IMR-90 (cell line): Measurements from ENCODE around the gene TCOF1.

Experiments used
- BHLHE40 ChIP-seq: fragments of 150-350 bp; IDR thresholded peaks from 2 replicates; pipeline ENCODE4 v1.6.1; 2016; ENCODE audit warnings: mild to moderate bottlenecking, low read depth, low read length
- CEBPB ChIP-seq: IDR thresholded peaks from 2 replicates; pipeline ENCODE4 v1.6.1; 2012; ENCODE audit warnings: low read depth, low read length, improper control_type of control experiment
- CTCF ChIP-seq: conservative IDR thresholded peaks from 2 replicates; pipeline ENCODE4 v1.5.1; 2012; ENCODE audit warnings: mild to moderate bottlenecking, low read depth, low read length, improper control_type of control experiment
- FOS ChIP-seq: fragments of 150-350 bp; IDR thresholded peaks from 2 replicates; pipeline ENCODE4 v1.6.1; 2016; ENCODE audit warnings: low read depth, low read length
- MXI1 ChIP-seq: IDR thresholded peaks from 2 replicates; pipeline ENCODE4 v1.6.1; 2012; ENCODE audit warnings: low read depth, mild to moderate bottlenecking, low read length, moderate library complexity, borderline replicate concordance
- POLR2A ChIP-seq: IDR thresholded peaks from 2 replicates; pipeline ENCODE4 v1.6.1; 2012; ENCODE audit warnings: mild to moderate bottlenecking, low read depth, low read length
- RAD21 ChIP-seq: IDR thresholded peaks from 2 replicates; pipeline ENCODE4 v1.6.1; 2012; ENCODE audit warnings: low read length, improper control_type of control experiment
- RFX5 ChIP-seq: IDR thresholded peaks from 2 replicates; pipeline ENCODE4 v1.8.0; 2012; ENCODE audit warnings: low read depth, mild to moderate bottlenecking, low read length, moderate library complexity
- SMC3 ChIP-seq: fragments of 150-350 bp; IDR thresholded peaks from 2 replicates; pipeline ENCODE4 v1.6.1; 2016; ENCODE audit warnings: low read depth, mild to moderate bottlenecking, antibody characterized with exemption, low read length, moderate library complexity
- USF2 ChIP-seq: fragments of 150-350 bp; IDR thresholded peaks from 2 replicates; pipeline ENCODE4 v1.6.1; 2017; ENCODE audit warnings: mild to moderate bottlenecking, antibody characterized with exemption, low read length, low read depth

GRCh38 chr5:150343994-150344631, 13.4 kb upstream of the TCOF1 start:
- no peak for TF ChIP-seq CTCF
- no peak for TF ChIP-seq RAD21
- no peak for TF ChIP-seq RFX5
- no peak for TF ChIP-seq POLR2A
- no peak for TF ChIP-seq MXI1
- no peak for TF ChIP-seq FOS
- TF ChIP-seq CEBPB = no peak
- no peak for TF ChIP-seq SMC3
- TF ChIP-seq BHLHE40 = no peak
- TF ChIP-seq USF2 = no peak
